Measurements from ENCODE around the gene OR8G5.

Gene OR8G5

DNA sequence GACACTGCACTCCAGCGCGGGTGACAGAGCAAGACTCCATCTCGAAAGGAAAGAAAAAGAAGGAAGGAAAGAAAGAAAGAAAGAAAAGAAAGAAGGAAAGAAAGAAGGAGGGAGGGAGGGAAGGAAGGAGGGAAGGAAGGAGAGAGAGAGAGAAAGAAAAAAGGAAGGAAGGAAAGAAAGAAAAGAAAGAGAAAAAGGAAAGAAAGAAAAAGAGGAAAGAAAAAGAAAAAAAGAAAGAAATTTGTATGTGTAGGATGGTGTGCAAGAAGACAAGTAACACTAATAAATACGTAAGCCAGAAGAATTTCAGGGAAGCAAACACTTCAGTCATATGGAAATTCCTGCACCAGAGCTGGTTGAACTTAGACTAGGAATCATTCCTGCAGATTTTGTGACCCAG, 57.0 kb downstream of the OR8G5 start:
- POLR2A ChIA-PET, result no interaction called here
- TF ChIP-seq, protein P1, sequence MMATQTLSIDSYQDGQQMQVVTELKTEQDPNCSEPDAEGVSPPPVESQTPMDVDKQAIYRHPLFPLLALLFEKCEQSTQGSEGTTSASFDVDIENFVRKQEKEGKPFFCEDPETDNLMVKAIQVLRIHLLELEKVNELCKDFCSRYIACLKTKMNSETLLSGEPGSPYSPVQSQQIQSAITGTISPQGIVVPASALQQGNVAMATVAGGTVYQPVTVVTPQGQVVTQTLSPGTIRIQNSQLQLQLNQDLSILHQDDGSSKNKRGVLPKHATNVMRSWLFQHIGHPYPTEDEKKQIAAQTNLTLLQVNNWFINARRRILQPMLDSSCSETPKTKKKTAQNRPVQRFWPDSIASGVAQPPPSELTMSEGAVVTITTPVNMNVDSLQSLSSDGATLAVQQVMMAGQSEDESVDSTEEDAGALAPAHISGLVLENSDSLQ (IDR thresholded peaks at IDR 0.05), result no peak
- TF ChIP-seq LEF1 (IDR thresholded peaks at IDR 0.05; ENCODE audit: borderline replicate concordance), result no peak
- no peak for DNase-seq (ENCODE audit: extremely low spot score)
- CTCF ChIA-PET, result no interaction called here

DNA sequence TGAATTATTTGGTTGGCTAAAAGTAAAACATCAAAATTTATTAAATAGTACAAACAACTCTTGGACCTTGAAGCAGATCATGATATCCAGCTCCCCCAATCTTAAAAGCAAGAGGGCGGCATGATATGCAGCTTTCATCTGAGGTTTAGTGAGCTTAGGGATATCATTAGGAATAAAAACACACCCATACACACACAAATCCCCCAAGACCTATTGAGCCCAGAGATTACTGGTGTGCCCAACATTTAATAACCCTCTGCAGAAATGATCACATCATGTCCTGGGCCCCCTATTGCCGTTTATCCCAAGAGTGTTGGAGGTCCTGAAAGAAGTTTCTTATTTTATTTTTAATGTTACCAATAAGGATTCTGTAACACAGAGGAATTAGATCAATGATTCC, 57.7 kb downstream of the OR8G5 start, which contains the start of gene OR8D1:
OR8D1 (minus strand) TSS at position 101 of the 400 bp plus-strand sequence. CDS start 3,183 bp downstream, outside the sequence.
- CTCF ChIA-PET, result no interaction called here
- no peak for TF ChIP-seq L3MBTL2 (conservative IDR thresholded peaks at IDR 0.05)
- POLR2A ChIA-PET, result no interaction called here
- no peak for DNase-seq (ENCODE audit: extremely low spot score)

DNA sequence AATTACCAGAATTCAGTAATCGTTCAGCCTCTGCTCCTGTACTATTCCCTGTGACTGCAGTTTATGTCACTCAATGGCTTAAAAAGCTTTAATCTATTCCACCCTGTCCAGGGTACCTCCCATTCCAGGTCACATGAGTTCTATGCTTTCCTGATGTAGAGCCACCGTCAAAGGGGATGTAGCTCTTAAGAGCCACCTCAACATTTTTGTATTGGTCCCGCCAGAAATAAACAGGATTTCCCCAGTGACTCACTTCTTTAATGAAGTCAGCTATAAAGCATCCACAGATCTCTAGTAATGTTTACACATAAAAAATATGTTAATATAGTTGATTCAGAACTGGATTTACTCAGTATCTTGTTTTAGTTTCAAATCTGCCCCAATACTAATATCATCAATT, 58.9 kb downstream of the OR8G5 start:
- ChIA-PET CTCF (no interaction called here), POLR2A (no interaction called here)
- DNase-seq (ENCODE audit: extremely low spot score), result no peak
- TF ChIP-seq, protein P1 (IDR thresholded peaks at IDR 0.05), result no peak
- TF ChIP-seq L3MBTL2 (conservative IDR thresholded peaks at IDR 0.05), result no peak
- no peak for TF ChIP-seq NFRKB (IDR thresholded peaks at IDR 0.05)

All from HEK293T (cell line).